Activated CD8-positive, alpha-beta memory T cell treated with anti-CD3 and anti-CD28 coated beads, Interleukin-2, amount 50 U/mL, for 48 hours (primary cell): Measurements from ENCODE around the gene FAM200B.

Source experiments
- DNase-seq: peaks from one replicate; pipeline ENCODE4 v3.0.0-alpha.2; 2020

The FAM200B gene

DNA sequence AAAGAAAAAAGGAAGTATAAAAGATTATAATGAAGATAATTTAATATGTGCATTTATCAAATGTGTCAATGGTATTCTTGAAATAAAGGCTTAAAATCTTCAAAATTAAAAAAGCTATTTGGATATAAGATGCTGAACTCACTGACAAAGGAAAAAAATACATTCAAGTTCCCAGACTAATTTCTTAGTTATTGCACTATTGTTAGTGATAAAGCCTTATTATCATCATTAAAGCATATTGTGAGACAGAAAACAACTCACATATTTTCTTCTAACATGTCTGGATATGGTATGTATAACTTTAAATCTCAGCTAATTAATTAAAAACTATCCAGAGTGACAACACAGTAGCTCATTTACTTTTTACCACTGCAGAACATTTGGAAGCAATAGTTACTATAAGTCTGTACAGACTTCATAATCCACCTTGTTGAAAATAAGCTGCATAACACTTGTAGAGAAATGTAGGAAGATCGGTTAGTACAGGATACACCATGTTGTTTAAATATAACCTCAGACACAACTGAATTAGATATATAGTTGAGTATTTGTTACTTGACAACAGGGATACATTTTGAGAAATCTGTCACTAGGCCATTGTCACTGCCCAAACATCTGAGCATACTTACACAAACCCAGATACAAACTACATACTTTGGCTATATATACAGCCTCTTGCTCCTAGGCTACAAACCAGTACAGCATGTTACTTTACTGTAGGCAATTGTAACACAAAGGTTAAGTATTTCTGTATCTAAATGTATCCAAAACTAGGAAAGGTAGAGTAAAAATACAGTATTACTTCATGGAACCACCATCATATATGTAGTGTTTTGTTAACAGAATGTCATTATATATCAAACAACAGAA, 12.8 kb upstream of the FAM200B start:
- DNase-seq: no peak

DNA sequence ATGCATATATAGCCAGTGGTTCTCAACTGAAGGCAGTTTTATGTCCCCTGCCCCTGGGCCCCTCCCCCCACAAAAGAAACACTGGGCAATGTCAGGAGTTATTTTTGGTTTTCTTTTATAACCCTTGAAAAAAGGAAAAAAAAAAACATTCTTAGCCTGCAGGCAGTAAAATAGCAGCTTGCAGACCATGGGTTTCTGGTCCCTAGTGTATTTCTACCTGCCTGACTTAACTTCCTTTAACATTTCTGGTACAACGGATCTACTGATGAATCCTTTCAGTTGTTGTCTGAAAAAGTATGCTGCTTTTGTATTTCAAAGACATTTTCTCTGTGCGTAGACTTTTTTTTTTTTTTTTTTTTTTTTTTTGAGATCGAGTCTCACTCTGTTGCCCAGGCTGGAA, 11.1 kb upstream of the FAM200B start:
- DNase-seq: no peak

DNA sequence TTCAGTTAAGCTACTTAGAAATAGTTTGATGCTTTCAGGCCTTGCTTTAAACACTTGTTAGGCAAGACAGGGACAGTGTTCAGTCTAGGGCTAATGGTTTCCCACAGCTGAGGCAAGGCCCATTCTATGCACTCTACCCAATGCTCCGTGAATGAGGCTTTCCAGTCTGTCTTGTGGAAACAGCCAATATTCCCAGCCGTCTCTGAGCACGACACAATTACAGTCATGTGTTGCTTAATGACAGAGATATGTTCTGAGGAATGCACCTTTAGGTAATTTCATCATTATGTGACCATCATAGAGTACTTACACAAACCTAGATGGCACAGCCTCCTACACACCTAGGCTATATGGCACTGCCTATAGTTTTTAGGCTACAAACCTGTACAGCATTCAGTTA, 9.5 kb upstream of the FAM200B start:
- DNase-seq: no peak

DNA sequence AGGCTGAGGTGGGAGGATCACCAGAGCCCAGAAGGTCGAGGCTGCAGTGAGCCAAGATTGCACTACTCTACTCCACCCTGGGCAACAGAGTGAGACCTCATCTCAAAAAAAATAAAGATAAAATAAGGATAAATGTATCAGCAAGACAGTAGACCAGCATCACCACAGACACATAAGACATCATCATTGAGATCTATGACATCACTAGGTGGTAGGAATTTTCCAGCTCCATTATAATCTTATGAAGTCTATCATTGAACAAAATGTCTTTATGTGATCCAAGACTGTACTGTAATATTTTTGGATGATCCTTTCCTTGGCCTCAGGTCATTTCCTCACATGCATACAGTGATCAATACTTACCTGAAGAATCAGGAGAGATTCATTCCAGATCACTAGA, 8.3 kb upstream of the FAM200B start:
- no peak for DNase-seq

DNA sequence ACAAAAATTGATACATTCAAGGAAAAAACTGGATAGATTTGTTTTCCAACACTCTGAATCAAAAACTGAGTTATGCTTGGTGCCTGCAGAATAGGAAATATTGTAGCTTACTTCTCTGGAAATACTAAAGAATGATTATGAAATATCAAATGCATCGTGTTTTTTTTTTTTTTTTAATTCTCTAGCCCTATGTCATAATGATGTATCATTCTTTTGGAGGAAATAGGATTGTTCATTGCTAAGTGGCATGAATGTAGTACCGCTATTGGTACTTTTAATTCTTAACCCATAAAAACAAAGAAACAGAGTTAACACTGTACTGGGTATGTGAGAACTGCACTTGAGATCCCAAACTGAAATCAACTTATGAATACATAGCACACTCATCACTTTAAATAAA, 7.6 kb upstream of the FAM200B start:
- DNase-seq: no peak

DNA sequence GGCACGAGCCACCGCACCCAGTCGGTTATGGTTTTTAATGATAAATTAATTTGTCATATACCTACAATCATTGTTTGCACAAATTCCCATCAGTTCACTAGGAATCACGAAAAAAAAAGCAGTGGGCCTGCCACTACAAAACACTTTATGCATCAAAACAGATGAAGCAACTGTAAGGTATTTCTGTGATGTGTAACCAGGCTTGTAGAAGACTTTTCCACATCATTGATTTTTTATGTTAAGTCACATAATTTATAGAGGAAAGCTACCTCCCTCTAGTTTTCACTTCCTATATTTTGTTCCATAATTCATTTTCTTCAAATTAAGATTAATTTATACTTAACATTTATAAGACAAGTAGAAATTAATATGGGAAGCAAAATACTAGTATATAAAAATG, 6.7 kb upstream of the FAM200B start:
- DNase-seq: no peak

DNA sequence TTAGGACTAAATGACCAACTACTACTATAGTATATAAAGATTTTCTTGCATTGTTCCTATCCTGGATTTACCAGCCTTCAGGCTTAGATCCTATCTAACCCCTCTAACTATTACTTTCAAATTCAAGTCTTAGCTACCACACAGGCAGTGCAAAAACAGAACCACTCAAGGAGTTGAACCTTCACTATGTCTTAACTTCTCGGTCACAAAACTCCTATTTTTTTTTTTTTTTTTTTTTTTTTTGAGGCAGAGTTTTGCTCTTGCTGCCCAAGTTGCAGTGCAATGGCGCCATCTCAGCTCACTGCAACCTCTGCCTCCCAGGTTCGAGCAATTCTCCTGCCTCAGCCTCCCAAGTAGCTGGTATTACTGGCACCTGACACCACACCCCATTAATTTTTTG, 6.3 kb upstream of the FAM200B start:
- DNase-seq: no peak

DNA sequence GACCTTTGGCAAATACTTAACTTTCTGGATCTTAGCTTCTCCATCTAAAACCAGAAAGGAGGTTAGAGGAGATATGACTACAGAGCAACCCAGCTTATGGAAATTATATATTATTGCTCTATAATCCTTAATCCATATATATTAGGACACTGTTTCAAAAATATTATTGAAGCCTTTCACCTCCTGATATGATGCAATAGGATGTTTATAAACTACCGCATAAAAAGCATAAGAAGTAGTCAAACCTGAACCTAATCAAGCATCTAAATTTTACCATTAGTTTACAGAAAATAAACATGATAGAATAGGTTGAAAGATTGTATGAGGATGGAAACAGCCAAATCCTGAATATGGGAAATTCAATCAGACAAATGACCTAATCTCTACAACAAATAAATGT, 5.6 kb upstream of the FAM200B start:
- DNase-seq: no peak

DNA sequence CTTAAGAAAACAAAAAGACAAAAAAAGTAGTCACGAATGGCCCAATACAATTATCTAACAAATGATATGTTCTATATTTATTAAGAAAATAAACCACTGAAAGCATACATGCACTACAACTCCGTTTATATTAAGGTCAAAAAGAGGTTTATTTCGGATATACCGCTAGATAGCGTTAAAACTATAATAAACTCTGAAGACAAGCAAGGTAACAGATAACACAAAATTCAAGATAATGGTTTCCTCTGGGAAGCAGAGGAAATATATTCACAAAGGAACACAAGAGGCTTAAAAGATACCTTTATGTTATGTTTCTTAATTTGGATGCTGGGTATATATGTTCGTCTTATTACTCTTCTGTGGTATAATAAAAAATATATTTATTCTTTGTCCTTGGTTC, 4.7 kb upstream of the FAM200B start:
- DNase-seq: no peak

DNA sequence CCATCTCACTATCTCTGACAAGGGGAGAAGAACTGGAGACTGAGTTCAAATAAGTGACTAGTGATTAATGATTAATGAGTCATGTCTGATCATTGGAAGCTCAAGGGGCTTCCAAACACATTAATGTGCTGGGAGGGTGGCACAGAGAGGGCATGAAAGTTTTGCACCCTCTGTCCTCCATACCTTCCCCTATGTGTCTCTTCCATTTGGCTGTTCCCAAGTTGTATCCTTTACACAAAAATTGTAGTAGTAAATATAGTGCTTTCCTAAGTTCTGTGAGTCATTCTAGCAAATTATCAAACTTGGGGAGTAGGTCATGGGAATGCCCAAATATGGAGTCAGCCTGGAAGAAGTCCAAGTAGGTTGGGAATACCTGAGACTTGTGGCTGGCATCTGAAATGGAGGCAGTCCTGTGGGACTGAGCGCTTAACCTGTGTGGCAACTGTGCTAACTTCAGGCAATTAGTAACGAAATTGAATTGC, 4.1 kb upstream of the FAM200B start:
- no peak for DNase-seq

DNA sequence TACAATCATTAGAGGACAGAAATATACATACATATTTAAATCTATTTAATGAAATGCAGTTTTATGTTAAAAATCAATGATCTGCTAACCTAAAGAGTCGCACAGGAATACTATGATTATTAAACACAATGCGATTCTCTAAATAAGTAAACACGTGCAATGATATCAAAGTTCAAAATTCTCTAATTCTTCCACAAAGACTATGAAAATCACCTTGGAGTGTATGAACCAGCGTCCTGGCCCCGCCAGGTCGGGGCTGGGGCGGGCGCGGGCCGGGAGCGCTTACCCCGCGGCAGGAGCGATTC, 608 bp upstream of the FAM200B start:
- DNase-seq: no peak

DNA sequence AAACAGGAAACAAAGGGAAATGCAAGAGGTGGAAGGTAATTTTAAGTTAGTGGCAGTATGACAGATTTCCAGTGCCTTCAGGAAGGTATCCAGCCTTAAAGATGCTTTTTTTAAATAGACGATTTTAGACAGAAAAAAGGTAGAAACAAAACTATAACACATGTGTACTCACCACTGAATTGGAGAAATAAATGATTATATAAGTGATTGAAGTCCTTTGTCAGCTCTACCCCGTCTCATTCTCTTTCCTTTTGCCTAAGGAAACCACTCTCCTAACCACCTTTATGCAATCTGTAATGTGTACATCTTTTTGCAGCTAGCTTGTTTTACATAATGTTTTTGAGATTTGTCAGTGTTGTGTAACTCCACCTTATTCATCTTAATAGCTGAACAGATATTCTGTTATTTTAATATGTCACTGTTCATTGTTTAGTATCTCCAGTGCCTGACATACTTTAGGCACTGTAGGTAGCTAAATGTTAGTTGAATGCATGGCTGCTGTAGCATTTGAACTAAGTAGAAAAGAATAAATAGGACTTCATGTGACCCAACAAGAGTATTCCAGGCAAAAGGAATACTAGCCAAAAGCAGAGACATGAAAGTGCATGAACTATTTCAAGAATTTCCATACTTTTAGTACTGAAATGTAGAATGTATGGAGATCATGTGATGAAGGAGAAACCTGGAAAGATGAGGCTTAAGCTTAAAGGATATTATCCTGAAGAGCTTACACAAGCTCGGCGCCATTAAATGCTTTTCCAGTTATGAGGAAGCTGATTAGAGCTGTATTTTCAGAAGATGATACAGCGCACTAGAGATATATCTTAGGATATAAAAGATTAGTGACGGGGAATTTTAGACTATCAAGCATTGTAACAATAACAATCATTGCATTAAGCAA, 865 bp downstream of the FAM200B start:
- DNase-seq: no peak

DNA sequence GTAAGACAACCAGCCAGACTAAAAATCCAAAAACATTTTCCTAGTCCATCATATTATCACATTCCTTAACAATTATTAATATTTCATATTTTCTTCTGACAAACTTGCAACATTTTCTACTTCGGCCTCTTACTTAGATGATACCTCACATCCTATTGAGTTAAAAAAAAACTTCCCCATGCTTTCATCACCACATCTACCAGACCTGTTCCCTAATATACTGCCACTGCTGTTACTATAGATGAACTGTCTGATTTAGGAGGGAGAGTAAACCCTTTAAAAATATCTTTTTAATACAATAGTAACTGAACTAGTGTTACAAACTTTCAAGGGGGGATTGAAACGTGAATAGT, 1.5 kb downstream of the FAM200B start:
- DNase-seq: no peak

DNA sequence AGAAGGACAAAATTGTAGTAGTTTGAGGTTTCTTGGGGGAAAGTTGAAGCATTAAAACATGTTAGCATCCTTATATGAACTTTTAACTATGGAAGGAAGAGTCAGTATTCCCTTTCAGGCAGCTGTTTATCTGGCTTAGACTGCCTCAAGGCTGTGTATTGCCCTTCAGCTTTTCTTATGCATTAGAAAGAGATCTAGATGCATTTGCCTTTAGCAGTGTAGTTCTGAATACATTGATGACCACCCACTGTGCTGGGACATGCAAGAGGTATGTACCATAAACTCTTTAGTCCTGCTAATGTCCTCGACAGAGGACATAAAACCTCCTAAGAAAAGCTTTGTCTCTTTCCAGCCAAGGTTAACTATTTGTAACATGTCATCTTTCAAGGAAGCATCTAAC, 2.9 kb downstream of the FAM200B start:
- DNase-seq: no peak

DNA sequence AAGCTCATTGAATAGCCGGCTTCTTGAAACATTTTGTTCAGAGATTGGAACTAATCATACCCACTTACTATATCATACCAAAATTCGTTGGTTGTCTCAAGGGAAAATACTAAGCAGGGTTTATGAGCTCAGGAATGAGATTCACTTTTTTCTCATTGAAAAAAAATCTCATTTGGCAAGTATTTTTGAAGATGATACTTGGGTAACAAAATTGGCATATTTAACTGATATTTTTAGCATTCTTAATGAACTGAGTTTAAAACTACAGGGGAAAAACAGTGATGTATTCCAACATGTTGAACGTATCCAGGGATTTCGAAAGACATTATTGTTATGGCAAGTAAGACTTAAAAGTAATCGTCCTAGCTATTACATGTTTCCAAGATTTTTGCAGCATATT, 6.4 kb downstream of the FAM200B start:
- DNase-seq: no peak

DNA sequence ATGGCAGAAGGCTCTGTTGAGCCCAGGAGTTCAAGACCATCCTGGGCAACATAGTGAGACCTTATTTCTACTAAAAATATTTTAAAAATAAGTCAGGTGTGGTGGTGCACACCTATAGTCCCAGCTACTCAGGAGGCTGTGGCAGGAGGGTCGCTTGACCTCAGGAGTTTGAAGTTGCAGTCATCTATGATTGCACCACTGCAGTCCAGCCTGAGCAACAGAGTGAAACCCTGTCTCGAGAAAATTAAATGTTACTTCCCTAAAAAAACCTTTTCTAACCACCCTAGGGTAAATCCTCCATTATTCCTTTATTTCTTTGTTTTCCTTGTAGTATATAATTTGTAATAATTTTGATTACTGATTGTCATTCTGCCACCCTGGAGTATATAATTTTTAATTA, 7.9 kb downstream of the FAM200B start:
- no peak for DNase-seq

DNA sequence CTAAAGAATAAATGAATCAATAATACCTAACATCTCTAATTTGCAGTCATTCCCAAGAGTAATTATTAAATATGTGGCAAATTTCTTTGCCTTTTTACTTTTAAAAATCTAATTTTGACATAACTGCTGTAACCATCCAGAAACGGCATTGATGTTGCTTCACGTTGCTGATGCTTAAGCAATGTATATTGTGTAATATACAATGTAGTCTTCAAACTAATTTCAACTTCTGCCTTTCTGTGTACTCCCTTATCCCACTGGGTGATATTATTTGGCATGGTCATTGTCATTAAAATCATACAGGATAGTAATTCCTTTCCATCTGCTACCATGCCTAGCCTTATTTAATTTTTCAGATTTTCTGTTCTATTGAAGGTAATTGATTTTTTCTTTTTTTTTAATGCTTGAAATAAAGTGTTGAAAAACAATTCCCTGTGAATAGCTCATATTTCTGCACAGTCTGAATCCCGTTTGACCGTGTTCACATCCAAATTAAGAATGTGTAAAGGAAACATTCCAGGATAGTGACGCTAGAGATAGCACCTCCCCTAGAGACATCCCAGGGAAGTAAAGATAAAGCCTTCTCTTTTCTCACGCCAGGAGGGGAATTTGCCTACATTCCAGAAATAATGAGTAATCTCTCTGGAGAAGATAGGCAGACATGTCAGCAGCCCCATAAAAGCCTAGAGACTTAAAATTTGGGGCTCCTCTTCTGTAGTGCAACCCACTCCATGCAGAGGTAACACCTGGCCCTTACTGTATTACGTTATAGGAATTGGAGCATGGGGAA, 8.6 kb downstream of the FAM200B start:
- DNase-seq: no peak

DNA sequence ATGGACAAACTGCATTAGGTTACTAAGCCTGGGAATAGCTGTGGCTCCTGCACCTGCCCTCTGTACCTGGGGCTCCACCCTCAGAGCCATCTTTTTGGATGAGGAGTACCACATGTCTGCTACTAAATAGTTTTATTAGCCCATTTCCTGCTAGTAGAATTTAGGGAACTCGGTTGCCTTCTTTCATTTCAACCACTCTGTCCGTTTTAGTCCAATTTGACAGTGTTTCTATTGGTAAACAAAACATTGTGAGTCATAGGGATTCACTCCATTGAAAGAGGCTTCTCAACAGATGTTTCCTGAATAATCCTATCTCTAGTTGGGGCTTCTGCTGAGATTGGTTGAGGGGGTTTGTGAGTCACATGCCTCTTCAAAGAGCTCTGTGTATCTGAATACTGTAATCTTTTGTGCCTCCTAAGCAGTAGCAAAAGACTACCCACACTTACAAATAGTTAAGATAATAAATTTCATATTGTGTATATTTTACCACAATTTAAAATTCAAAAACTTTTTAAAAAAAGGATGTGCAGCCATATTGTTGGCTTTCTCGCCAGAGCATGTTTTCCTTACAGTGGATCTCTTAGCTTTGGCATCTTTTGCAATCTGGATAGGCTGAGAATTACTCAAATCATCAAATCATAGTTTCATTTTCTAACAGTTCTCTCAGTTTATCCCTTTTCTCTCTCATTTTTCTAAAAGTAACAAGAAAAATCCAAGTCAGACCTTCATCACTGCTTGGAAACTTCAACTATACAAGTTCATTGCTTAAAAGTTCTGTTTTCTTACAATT, 9.9 kb downstream of the FAM200B start:
- no peak for DNase-seq

DNA sequence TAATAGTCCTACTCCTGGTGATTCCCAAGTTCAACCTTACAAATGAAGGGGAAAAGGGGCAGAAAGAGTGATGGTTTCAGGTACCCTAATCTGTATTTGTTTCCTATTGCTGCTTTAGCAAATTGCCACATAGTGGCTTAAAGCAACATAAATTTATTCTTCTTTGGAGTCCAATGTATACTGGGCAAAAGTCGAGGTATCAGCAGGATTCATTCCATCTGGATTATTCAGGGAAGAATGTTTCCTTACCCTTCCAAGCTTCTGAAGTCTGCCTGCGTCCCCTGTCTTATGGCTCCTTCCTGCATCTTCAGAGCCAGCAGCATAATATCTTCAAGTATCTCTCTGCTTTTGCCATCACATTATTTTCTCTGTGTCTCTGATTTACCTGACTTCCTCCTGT, 11.0 kb downstream of the FAM200B start:
- DNase-seq: no peak

DNA sequence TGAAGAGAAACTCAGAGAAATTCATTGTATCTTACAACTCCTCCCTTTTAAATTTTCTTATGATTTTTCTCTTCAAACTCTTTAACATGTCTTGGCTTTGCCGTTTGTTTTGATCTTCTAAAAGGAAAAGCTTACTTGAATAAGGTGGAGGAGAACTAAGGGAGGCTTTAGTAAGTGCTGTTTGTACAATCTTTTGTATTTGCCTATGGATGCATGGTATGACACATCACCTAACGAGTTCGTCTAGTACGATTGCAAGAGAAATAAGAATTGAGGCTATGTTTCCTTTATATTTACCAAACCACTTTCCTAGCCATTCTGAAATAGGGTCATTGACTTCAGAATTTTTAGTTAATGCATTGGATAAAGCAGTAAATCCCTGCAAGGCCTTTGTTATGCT, 12.8 kb downstream of the FAM200B start:
- no peak for DNase-seq

DNA sequence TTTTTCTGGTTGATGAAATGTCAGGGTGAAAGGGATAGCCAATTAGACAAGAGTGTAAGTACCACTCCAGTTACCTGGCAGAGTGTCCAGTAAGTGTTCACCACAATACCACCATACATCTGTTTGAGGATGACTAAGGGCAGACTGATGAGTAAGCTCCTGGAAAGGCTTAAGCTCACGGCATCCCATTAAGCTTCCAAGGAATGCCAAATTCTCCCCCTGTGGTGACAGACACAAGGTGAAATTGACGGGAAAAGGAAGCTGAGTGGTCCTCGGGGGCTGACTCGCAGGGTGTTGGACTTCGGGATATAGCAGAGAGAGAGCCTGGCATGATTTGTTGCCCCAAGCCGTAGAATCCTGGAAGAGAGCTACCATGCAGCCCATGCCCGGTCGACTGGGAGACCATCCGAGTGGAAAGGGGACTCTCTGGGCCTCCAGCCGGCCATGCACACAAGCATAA, 13.6 kb downstream of the FAM200B start:
- no peak for DNase-seq

DNA sequence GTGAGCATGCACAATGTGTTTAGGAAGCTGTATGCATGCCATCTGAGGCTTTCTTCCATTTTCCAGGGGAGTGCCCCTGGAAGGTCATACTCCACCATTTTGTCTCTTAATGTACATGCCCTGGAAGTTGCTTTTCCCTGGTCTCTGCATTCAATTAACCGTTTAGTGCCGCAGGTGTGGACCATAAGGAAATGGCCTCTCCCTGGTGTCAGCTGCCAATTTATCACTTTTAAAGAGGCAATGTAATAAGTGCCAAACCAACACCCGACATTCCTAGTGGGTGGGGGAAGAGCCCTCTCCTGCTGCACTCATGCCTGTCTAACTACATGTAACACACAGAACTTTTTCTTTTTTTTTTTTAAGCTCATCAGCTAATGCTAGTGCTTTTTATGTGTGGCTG, 14.1 kb downstream of the FAM200B start:
- DNase-seq: no peak

DNA sequence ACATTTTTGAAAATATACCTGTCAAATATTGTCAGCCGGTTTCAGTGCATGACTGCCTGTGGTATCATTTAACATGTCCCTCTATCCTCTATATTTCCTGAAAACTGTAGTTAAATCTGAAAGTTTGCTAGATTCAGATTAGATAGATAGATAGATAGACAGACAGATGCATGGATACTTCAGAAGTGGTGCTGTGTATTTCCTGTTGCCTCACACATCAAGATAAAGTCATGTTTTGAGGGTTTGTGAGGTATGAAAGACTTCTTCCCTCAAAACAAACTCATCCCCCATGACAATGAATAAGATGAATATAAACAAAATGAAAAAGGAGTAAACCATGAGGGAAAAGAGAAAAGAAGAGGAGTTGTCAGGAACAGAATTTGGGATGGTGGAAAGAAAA, 15.2 kb downstream of the FAM200B start:
- no peak for DNase-seq
